ENCODE results near the gene DGKQ. TPM values are rescaled to one million over a fixed set of nuclear protein-coding genes. Genes with fewer than 3 reads are reported as not detected.

DGKQ gene
- total RNA-seq, 1 experiment from 2014 or later: 12.4 TPM

DNA sequence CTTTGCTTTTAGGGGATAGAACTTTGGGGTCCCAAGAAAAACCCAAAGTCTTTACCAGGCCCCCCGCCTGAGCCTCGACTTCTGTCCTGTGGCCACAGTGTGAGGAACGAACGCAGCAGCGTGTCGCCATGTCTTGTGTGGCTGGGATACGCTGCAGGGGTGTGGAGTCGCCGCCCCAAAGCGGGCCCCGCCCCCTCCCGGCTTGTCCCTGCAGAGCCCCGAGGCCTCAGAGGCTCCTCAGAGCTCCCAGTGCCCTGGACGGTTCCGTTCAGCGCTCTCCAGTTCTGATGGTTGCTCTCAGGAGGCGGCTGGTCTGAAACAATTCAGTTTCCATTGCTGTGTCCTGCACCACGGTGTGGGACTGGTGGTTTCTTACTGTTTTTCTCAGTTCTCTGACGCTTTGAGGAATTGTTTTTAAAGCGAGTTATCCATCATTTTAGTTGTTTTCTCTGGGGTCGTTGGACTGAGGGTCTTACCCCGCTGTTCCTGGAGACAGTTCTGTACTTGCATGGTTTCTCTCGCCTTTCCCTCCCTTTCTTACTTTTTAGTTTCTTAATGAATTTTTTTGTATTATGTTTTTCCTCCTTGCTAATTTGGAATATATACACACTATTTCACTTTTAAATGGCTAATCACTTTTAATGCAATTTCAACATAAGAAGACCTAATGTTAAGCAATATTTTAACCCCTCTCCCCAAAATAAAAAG lies 11.9 kb upstream of the DGKQ start:
- H3K27me3 ChIP-seq (ENCODE audit: insufficient read depth, low read length): no peaks in the 10 kb centered on the region; the same call in 1 of the 2 replicates
- peak; percentile 88 for DNase-seq
- no peak overlapping the region for H3K9ac ChIP-seq (ENCODE audit: extremely low read depth, insufficient read length, low read length)
- TF ChIP-seq, protein P1, sequence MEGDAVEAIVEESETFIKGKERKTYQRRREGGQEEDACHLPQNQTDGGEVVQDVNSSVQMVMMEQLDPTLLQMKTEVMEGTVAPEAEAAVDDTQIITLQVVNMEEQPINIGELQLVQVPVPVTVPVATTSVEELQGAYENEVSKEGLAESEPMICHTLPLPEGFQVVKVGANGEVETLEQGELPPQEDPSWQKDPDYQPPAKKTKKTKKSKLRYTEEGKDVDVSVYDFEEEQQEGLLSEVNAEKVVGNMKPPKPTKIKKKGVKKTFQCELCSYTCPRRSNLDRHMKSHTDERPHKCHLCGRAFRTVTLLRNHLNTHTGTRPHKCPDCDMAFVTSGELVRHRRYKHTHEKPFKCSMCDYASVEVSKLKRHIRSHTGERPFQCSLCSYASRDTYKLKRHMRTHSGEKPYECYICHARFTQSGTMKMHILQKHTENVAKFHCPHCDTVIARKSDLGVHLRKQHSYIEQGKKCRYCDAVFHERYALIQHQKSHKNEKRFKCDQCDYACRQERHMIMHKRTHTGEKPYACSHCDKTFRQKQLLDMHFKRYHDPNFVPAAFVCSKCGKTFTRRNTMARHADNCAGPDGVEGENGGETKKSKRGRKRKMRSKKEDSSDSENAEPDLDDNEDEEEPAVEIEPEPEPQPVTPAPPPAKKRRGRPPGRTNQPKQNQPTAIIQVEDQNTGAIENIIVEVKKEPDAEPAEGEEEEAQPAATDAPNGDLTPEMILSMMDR (conservative IDR thresholded peaks at IDR 0.05): no peak
- no peak overlapping the region for H4K91ac ChIP-seq (ENCODE audit: insufficient read length, low read depth, low read length)
- no peak overlapping the region for H3K4ac ChIP-seq (ENCODE audit: low read depth, low read length)
- no peak overlapping the region for H3K56ac ChIP-seq (ENCODE audit: insufficient read length, low read depth, low read length)
- no CpG with 5 or more reads among the region's 23 CpGs for WGBS (ENCODE audit: extremely low coverage, insufficient read length, low lambda C conversion rate)
- H3K14ac ChIP-seq (ENCODE audit: insufficient read depth, low read length): no peak overlapping the region
- peaks cover 3% of the 10 kb centered on the region for H3K23me2 ChIP-seq (ENCODE audit: insufficient read length, low read depth, low read length, poor library complexity, severe bottlenecking)
- H3K27ac Mint-ChIP-seq: no peak overlapping the region
- H2BK20ac ChIP-seq (ENCODE audit: low read depth, low read length, poor library complexity, severe bottlenecking): no peak overlapping the region
- H3K23ac ChIP-seq (ENCODE audit: insufficient read length, low read depth, low read length): no peak overlapping the region
- peak overlapping the region; percentile 24 for H2AFZ ChIP-seq (ENCODE audit: low read length)
- H3T11ph ChIP-seq (ENCODE audit: low read length): no peak overlapping the region
- H3K9me3 ChIP-seq (ENCODE audit: control insufficient read depth, low read depth, low read length): no peaks in the 10 kb centered on the region
- no peak overlapping the region for H3K27ac ChIP-seq (ENCODE audit: insufficient read length, low read depth, low read length)
- H3K18ac ChIP-seq (ENCODE audit: insufficient read length, low read depth, low read length): no peak overlapping the region
- no peaks in the 10 kb centered on the region for H3K79me2 ChIP-seq (ENCODE audit: insufficient read depth, low read length)
- H3K79me1 ChIP-seq (ENCODE audit: insufficient read depth, low read depth, low read length, poor library complexity, severe bottlenecking): no peaks in the 10 kb centered on the region
- H4K20me1 ChIP-seq (ENCODE audit: control insufficient read depth, insufficient read depth, insufficient read length): no peaks in the 10 kb centered on the region
- no peak overlapping the region for H2AK5ac ChIP-seq (ENCODE audit: insufficient read length, low read length)
- H2BK15ac ChIP-seq (ENCODE audit: low read depth, low read length): no peak overlapping the region
- peak overlapping the region; percentile 43 to 59 for H3K4me3 Mint-ChIP-seq
- H3K36me3 Mint-ChIP-seq (ENCODE audit: insufficient read depth in 1 of 3, low read depth in 3 of 3): no peaks in the 10 kb centered on the region
- H4K5ac ChIP-seq (ENCODE audit: insufficient read length, low read depth, low read length): no peak overlapping the region
- no peak overlapping the region for H2BK5ac ChIP-seq (ENCODE audit: insufficient read length, low read length)
- H2BK12ac ChIP-seq (ENCODE audit: insufficient read length, low read depth, low read length): no peak overlapping the region
- peaks cover 11 to 13% of the 10 kb centered on the region in 2 experiments for H3K4me1 Mint-ChIP-seq
- peak overlapping the region; percentile 31 for H3K4me2 ChIP-seq (ENCODE audit: insufficient read depth, insufficient read length, low read length)
- H3K27me3 Mint-ChIP-seq (ENCODE audit: low read depth): peaks cover 44% of the 10 kb centered on the region
- H3K4me1 ChIP-seq (ENCODE audit: insufficient read depth, low read length): peaks cover 3% of the 10 kb centered on the region; the same call in 1 of the 2 replicates
- H4K8ac ChIP-seq (replicated peaks; ENCODE audit: insufficient read length, low read depth, low read length): no peak overlapping the region
- 0 out of 5 replicates have a peak, but pooled peaks cover 0 to 4% of the 10 kb centered on the region in 2 experiments for H3K9me3 Mint-ChIP-seq
- H2BK120ac ChIP-seq (ENCODE audit: low read depth, low read length, poor library complexity, severe bottlenecking): no peak overlapping the region

Measured in H9 (cell line).